Measurements from ENCODE around the gene CAMK2D. TPM values are rescaled to one million over a fixed set of nuclear protein-coding genes. Genes with fewer than 3 reads are reported as not detected.
A peak's percentile ranks its signal among the peaks of the same experiment; 100 is the strongest.

Gene CAMK2D
- total RNA-seq, 2 experiments from 2014 or later: 29.9 to 32.9 TPM

GRCh38 chr4:113773014-113773413 lies 11.5 kb upstream of the CAMK2D start:
- no peaks in the 10 kb centered on the region for H3K27me3 ChIP-seq (ENCODE audit: control insufficient read depth in 1 of 2, insufficient read depth in 2 of 2, low read length in 2 of 2)
- Mint-ChIP-seq H3K4me1 (ENCODE audit: low read depth) (peaks cover 13% of the 10 kb centered on the region), H3K36me3 (ENCODE audit: low read depth) (no peaks in the 10 kb centered on the region), H3K9me3 (no peaks in the 10 kb centered on the region), H3K27ac (no peak overlapping the region), H3K27me3 (no peaks in the 10 kb centered on the region), H3K4me3 (peak overlapping the region; percentile 70)
- H3K36me3 ChIP-seq (ENCODE audit: insufficient read depth, low read length): no peaks in the 10 kb centered on the region
- TF ChIP-seq CTCF (IDR thresholded peaks at IDR 0.05): no peak
- no peak overlapping the region for H3K27ac ChIP-seq (ENCODE audit: low read depth in 1 of 2, low read length in 2 of 2)
- no peak for ATAC-seq (ENCODE audit: poor library complexity)
- no peak overlapping the region for H3K4me3 ChIP-seq (ENCODE audit: low read length)
- intact Hi-C loops (cut with DNase I, micrococcal nuclease): no loop called here
- CTCF ChIA-PET: no interaction called here
- POLR2A ChIA-PET: interaction anchor here (0.6 kb wide), 1 partner anchor 91 kb away, joined by 3 read pairs; no protein-coding TSS in a partner anchor
- peaks cover 0 to 8% of the 10 kb centered on the region in 2 experiments for H3K9me3 ChIP-seq (ENCODE audit: control insufficient read depth in 1 of 2, insufficient read depth in 1 of 2, low read length in 2 of 2)
- H3K4me1 ChIP-seq (ENCODE audit: insufficient read depth, low read length): peaks cover 5% of the 10 kb centered on the region
- DNase-seq: peak in 3 of 14 experiments; percentile 10 to 36 (median 19)

- Mint-ChIP-seq H3K36me3 (ENCODE audit: low read depth) (no peaks in the 10 kb centered on the region), H3K9me3 (no peaks in the 10 kb centered on the region), H3K27me3 (no peaks in the 10 kb centered on the region), H3K4me3 (no peak overlapping the region), H3K27ac (no peak overlapping the region), H3K4me1 (ENCODE audit: low read depth) (peaks cover 13% of the 10 kb centered on the region)
- no peaks in the 10 kb centered on the region for H3K36me3 ChIP-seq (ENCODE audit: insufficient read depth, low read length)
- ATAC-seq (ENCODE audit: poor library complexity) (no peak), DNase-seq (peak in 1 of 14 experiments; percentile 13)
- H3K27ac ChIP-seq (ENCODE audit: low read depth in 1 of 2, low read length in 2 of 2): no peak overlapping the region
- no peaks in the 10 kb centered on the region for H3K27me3 ChIP-seq (ENCODE audit: control insufficient read depth in 1 of 2, insufficient read depth in 2 of 2, low read length in 2 of 2)
- intact Hi-C loops (cut with DNase I, micrococcal nuclease): no loop called here
- no peak for TF ChIP-seq CTCF (IDR thresholded peaks at IDR 0.05)
- peaks cover 5% of the 10 kb centered on the region for H3K4me1 ChIP-seq (ENCODE audit: insufficient read depth, low read length)
- H3K9me3 ChIP-seq (ENCODE audit: control insufficient read depth in 1 of 2, insufficient read depth in 1 of 2, low read length in 2 of 2): peaks cover 0 to 8% of the 10 kb centered on the region in 2 experiments
- no peak overlapping the region for H3K4me3 ChIP-seq (ENCODE audit: low read length)
- ChIA-PET POLR2A (interaction anchor here (0.6 kb wide), 1 partner anchor 92 kb away, joined by 3 read pairs; no protein-coding TSS in a partner anchor), CTCF (no interaction called here)
Measured at GRCh38 chr4:113772319-113772718, 10.8 kb upstream of the CAMK2D start.

GRCh38 chr4:113769744-113770143 lies 8.2 kb upstream of the CAMK2D start:
- Mint-ChIP-seq H3K27ac (no peak overlapping the region), H3K27me3 (no peaks in the 10 kb centered on the region), H3K36me3 (ENCODE audit: low read depth) (no peaks in the 10 kb centered on the region), H3K9me3 (no peaks in the 10 kb centered on the region), H3K4me3 (no peak overlapping the region), H3K4me1 (ENCODE audit: low read depth) (peaks cover 13% of the 10 kb centered on the region)
- H3K9me3 ChIP-seq (ENCODE audit: control insufficient read depth in 1 of 2, insufficient read depth in 1 of 2, low read length in 2 of 2): peaks cover 0 to 8% of the 10 kb centered on the region in 2 experiments
- ATAC-seq (ENCODE audit: poor library complexity): no peak
- H3K4me3 ChIP-seq (ENCODE audit: low read length): no peak overlapping the region
- no peak overlapping the region for H3K27ac ChIP-seq (ENCODE audit: low read depth in 1 of 2, low read length in 2 of 2)
- DNase-seq: no peak
- intact Hi-C loops (cut with DNase I, micrococcal nuclease): loop anchor here in 1 of 2 experiments (5.0 to 10.0 kb wide), 3 partner anchors 128 to 1485 kb away; partner anchors contain the start of genes LARP7, TIFA and ZGRF1
- no peaks in the 10 kb centered on the region for H3K27me3 ChIP-seq (ENCODE audit: control insufficient read depth in 1 of 2, insufficient read depth in 2 of 2, low read length in 2 of 2)
- CTCF ChIA-PET: no interaction called here
- POLR2A ChIA-PET: interaction anchor here (0.7 kb wide), 1 partner anchor 397 kb away, joined by 3 read pairs; no protein-coding TSS in a partner anchor
- TF ChIP-seq CTCF (IDR thresholded peaks at IDR 0.05): no peak
- H3K36me3 ChIP-seq (ENCODE audit: insufficient read depth, low read length): no peaks in the 10 kb centered on the region
- peaks cover 5% of the 10 kb centered on the region for H3K4me1 ChIP-seq (ENCODE audit: insufficient read depth, low read length)

Data from CD4-positive, alpha-beta T cell (primary cell).